Skeletal muscle tissue (tissue), 5 donors: ENCODE results near the gene NRN1L. TPM values are rescaled to one million over a fixed set of nuclear protein-coding genes. Genes with fewer than 3 reads are reported as not detected.

Source experiments
- H3K27ac ChIP-seq: one replicate; pipeline ENCODE4 v1.7.0; 2013; ENCODE audit warnings: mild to moderate bottlenecking, low read depth, low read length, inconsistent platforms
- H3K27me3 ChIP-seq, 3 donors: one replicate each; pipeline ENCODE4 v1.7.0; 2013; ENCODE audit warnings: low read length in 3 of 3; ENCODE audit not compliant: control insufficient read depth in 3 of 3, insufficient read depth in 3 of 3
- H3K36me3 ChIP-seq, 3 donors: one replicate each; pipeline ENCODE4 v1.7.0; 2013; ENCODE audit warnings: low read length in 3 of 3; ENCODE audit not compliant: control insufficient read depth in 3 of 3, insufficient read depth in 3 of 3
- H3K4me1 ChIP-seq, 3 donors: one replicate each; pipeline ENCODE4 v1.7.0; 2013; ENCODE audit warnings: low read length in 3 of 3, mild to moderate bottlenecking in 3 of 3; ENCODE audit not compliant: control insufficient read depth in 3 of 3, insufficient read depth in 3 of 3
- H3K4me3 ChIP-seq, 3 donors: one replicate each; pipeline ENCODE4 v1.7.0; 2013; ENCODE audit warnings: low read length in 3 of 3
- H3K9ac ChIP-seq, 3 donors: one replicate each; pipeline ENCODE4 v1.7.0; 2013; ENCODE audit warnings: low read length in 3 of 3, mild to moderate bottlenecking in 3 of 3, moderate library complexity in 2 of 3, low read depth in 1 of 3
- H3K9me3 ChIP-seq, 3 donors: one replicate each; pipeline ENCODE4 v1.7.0; 2013; ENCODE audit warnings: low read length in 3 of 3; ENCODE audit not compliant: control insufficient read depth in 3 of 3
- small RNA-seq: library from RNA; depleted of rRNA; stranded (forward); fragments of <200 nt; gene quantifications from one replicate; pipeline ENCODE3, GENCODE V24; 2014
- total RNA-seq: library from RNA; depleted of rRNA; stranded (reverse); fragments of >200 nt; gene quantifications from one replicate; pipeline ENCODE4 v1.2.3, GENCODE V29; 2014
- donor health status: Osteomylitis.

NRN1L gene
- total RNA-seq, 1 donor from 2014 or later, result 1.0 TPM

DNA sequence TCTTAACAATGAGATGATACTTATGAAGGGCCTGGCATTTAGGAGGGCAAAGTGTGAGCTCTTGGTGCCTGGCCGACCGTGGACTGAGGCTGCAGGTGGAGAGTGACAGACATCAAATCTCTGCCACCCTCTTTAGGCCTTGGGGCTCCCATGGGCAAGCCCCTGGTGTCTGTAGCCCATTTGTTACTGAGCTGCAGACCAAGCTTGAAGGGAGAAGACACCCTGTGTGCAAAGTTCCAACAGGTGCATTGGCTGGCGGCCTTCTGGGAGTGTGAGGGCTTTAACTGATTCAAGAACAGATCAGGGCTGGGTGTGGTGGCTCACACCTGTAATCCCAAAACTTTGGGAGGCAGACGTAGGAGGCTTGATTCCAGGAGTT is 47.8 kb downstream of the NRN1L start:
- Histone ChIP-seq H3K9me3 (no peaks in the 10 kb centered on the region), H3K36me3 (peaks cover 29 to 41% (median 32%) of the 10 kb centered on the region in 3 donors), H3K4me3 (no peak overlapping the region), H3K9ac (no peak overlapping the region), H3K27ac (no peak overlapping the region), H3K4me1 (peaks cover 24 to 42% (median 34%) of the 10 kb centered on the region in 3 donors), H3K27me3 (no peaks in the 10 kb centered on the region)

DNA sequence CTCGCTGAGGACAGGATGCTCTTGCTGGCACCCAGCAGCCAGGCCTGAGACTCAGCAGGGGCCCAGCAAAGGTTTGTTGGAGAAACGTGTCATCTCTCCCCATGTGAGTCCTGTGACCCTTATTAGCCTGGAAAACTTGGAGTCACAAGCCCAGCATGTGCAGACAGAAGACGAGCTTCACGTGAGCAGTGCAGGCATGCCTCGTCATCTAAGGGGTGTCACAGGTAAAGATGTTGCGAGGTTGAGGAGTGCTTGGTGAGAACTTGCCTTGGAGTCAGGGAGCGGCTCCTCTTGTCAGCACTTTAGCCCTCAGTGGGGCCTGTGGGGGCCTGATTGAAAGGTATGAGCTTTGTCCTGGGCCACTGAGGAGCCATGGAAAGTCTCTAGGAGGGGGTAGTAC is 49.1 kb downstream of the NRN1L start:
- no peaks in the 10 kb centered on the region for H3K9me3 ChIP-seq
- H3K27me3 ChIP-seq, result no peaks in the 10 kb centered on the region
- no peak overlapping the region for H3K27ac ChIP-seq
- H3K36me3 ChIP-seq, result peaks cover 17 to 29% (median 24%) of the 10 kb centered on the region in 3 donors
- no peak overlapping the region for H3K4me3 ChIP-seq
- H3K4me1 ChIP-seq, result peaks cover 24 to 31% (median 26%) of the 10 kb centered on the region in 3 donors
- H3K9ac ChIP-seq, result no peak overlapping the region

- peaks cover 12 to 29% (median 24%) of the 10 kb centered on the region in 3 donors for H3K36me3 ChIP-seq
- no peaks in the 10 kb centered on the region for H3K27me3 ChIP-seq
- peak overlapping the region; percentile 92 to 100 (median 99) for H3K4me3 ChIP-seq
- H3K9ac ChIP-seq, result peak overlapping the region; percentile 94
- H3K4me1 ChIP-seq, result peaks cover 24 to 31% (median 27%) of the 10 kb centered on the region in 3 donors
- no peaks in the 10 kb centered on the region for H3K9me3 ChIP-seq
- H3K27ac ChIP-seq, result peak overlapping the region; percentile 88
These were observed 49.8 kb downstream of the NRN1L start for GRCh38 chr16:67934306-67935100.

- Histone ChIP-seq H3K9me3 (no peaks in the 10 kb centered on the region), H3K4me1 (peaks cover 25 to 36% (median 32%) of the 10 kb centered on the region in 3 donors), H3K9ac (peak overlapping the region; percentile 94), H3K27me3 (no peaks in the 10 kb centered on the region), H3K4me3 (peak overlapping the region; percentile 92 to 100 (median 99)), H3K27ac (peak overlapping the region; percentile 88), H3K36me3 (peaks cover 13 to 26% (median 25%) of the 10 kb centered on the region in 3 donors)
These were observed 50.4 kb downstream of the NRN1L start for GRCh38 chr16:67935101-67935401.

- H3K36me3 ChIP-seq, result peaks cover 17 to 26% (median 25%) of the 10 kb centered on the region in 3 donors
- no peaks in the 10 kb centered on the region for H3K27me3 ChIP-seq
- peak overlapping the region; percentile 92 to 100 (median 99) for H3K4me3 ChIP-seq
- peak overlapping the region; percentile 88 for H3K27ac ChIP-seq
- H3K9me3 ChIP-seq, result no peaks in the 10 kb centered on the region
- peaks cover 28 to 40% (median 36%) of the 10 kb centered on the region in 3 donors for H3K4me1 ChIP-seq
- peak overlapping the region; percentile 94 for H3K9ac ChIP-seq
These were observed 50.9 kb downstream of the NRN1L start for GRCh38 chr16:67935402-67936123.

Small RNA genes within 50 kb of the gene (small RNA-seq; reads per million reads assigned to genes)
- not detected for gene AC040162.2
- gene NRN1L, result not detected

Other genes with a start within 250 kb of the NRN1L start
- not detected for gene CARMIL2, start 239.7 kb upstream of the NRN1L start, total RNA-seq
- 10.4 TPM for gene ACD, start 224.6 kb upstream of the NRN1L start, total RNA-seq
- 0.52 TPM for gene PARD6A, start 223.9 kb upstream of the NRN1L start, total RNA-seq
- gene ENKD1, start 218.1 kb upstream of the NRN1L start, total RNA-seq, result 5.2 TPM
- gene C16orf86, start 218.1 kb upstream of the NRN1L start, total RNA-seq, result 3.1 TPM
- 12.5 TPM for gene GFOD2, start 165.6 kb upstream of the NRN1L start, total RNA-seq
- gene RANBP10, start 78.3 kb upstream of the NRN1L start, total RNA-seq, result 4.7 TPM
- gene TSNAXIP1, start 78.0 kb upstream of the NRN1L start, total RNA-seq, result 0.52 TPM
- gene THAP11, start 42.6 kb upstream of the NRN1L start, total RNA-seq, result 35.5 TPM
- 94.5 TPM for gene NUTF2, start 38.0 kb upstream of the NRN1L start, total RNA-seq
- gene CENPT, start 37.2 kb upstream of the NRN1L start, total RNA-seq, result 14.6 TPM
- gene EDC4, start 11.8 kb upstream of the NRN1L start, total RNA-seq, result 66.3 TPM
- 9.9 TPM for gene PSKH1, start 8.4 kb downstream of the NRN1L start, total RNA-seq
- gene CTRL, start 47.0 kb downstream of the NRN1L start, total RNA-seq, result 1.0 TPM
- 28.7 TPM for gene PSMB10, start 52.0 kb downstream of the NRN1L start, total RNA-seq
- 4.2 TPM for gene LCAT, start 59.2 kb downstream of the NRN1L start, total RNA-seq
- gene SLC12A4, start 83.8 kb downstream of the NRN1L start, total RNA-seq, result 27.1 TPM
- gene DPEP3, start 95.6 kb downstream of the NRN1L start, total RNA-seq, result not detected
- gene DPEP2, start 114.6 kb downstream of the NRN1L start, total RNA-seq, result 1.0 TPM
- not detected for gene DPEP2NB, start 131.0 kb downstream of the NRN1L start, total RNA-seq
- gene DDX28, start 138.3 kb downstream of the NRN1L start, total RNA-seq, result 14.1 TPM
- gene DUS2, start 138.4 kb downstream of the NRN1L start, total RNA-seq, result 15.1 TPM
- gene NFATC3, start 200.5 kb downstream of the NRN1L start, total RNA-seq, result 29.2 TPM